Activated naive CD4-positive, alpha-beta T cell treated with anti-CD3 and anti-CD28 coated beads, Interleukin-2, amount 10 ng/mL, durations not matched to agents 7 days and 5 days (primary cell): Measurements from ENCODE around the gene STK40.

Source experiments
- CTCF ChIA-PET: fragments of 350-600 bp; sonication (Branson Sonifier 250); formaldehyde crosslinking; loops from one replicate; lab custom pipeline; 2021; ENCODE audit warnings: antibody characterized with exemption; lab: Charles Lee
- DNase-seq: peaks from one replicate; pipeline ENCODE4 v3.0.0-alpha.2; 2020
- H3K27ac Mint-ChIP-seq: one replicate; pipeline ENCODE4 v1.8.0; 2021; ENCODE audit warnings: mild to moderate bottlenecking, moderate library complexity, mixed read lengths
- H3K27me3 Mint-ChIP-seq: one replicate; pipeline ENCODE4 v1.8.0; 2021; ENCODE audit warnings: mild to moderate bottlenecking, mixed read lengths
- H3K36me3 Mint-ChIP-seq: one replicate; pipeline ENCODE4 v1.8.0; 2021; ENCODE audit warnings: mixed read lengths
- H3K4me1 Mint-ChIP-seq: one replicate; pipeline ENCODE4 v1.8.0; 2021; ENCODE audit warnings: mixed read lengths
- H3K4me3 Mint-ChIP-seq: one replicate; pipeline ENCODE4 v1.8.0; 2021; ENCODE audit warnings: mild to moderate bottlenecking, moderate library complexity, mixed read lengths
- H3K9me3 Mint-ChIP-seq: one replicate; pipeline ENCODE4 v1.8.0; 2021; ENCODE audit warnings: mixed read lengths

STK40 gene

DNA sequence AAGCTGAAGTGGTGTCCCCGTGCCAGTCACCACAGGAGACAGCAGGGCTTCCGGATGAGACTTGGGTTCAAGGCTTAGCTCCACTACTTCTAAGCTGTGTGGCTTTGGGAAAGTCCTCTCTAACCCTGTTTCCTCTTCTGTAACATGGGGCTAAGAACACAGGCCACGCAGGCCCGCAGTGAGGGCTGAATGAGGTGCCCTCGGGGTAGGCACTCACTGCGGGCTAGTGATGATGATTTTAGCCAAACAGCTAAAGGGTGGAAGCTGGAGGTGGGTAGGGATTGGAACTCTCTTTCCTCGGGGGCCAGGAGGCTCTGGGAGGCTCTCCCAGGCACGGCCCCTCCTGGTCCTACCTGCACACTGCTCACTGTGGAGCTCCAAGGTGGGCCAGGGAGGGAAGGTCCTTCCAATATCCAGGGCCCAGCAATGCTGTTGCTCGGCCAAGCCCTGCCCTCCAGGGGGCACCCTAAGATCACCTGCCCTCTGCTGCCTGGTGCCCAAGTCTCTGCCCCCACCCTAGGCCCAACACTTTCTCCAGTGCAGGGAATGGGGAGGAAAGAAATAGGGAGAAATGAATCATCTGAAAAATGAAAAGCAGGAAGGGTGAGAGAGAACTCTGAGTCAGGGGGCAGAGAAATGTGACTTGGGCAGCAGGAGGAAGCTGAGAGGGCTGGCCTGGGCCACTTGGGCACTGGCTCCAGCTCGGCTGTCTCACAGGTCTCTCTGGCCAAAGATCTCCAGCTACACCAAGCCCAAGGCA is 43.1 kb downstream of the STK40 start:
- Mint-ChIP-seq H3K27ac (no peak overlapping the region), H3K4me1 (peaks cover 20% of the 10 kb centered on the region), H3K9me3 (no peaks in the 10 kb centered on the region), H3K36me3 (peaks cover 35% of the 10 kb centered on the region), H3K27me3 (no peaks in the 10 kb centered on the region), H3K4me3 (no peak overlapping the region)
- CTCF ChIA-PET = interaction anchor here (0.7 to 5.5 kb wide), 27 partner anchors 8 to 198 kb away, joined by 3 to 83 read pairs (median 5); partner anchors contain the start of genes EVA1B, LSM10 and TRAPPC3
- peak; percentile 76 for DNase-seq

- Mint-ChIP-seq H3K27me3 (peaks cover 3% of the 10 kb centered on the region), H3K9me3 (no peaks in the 10 kb centered on the region), H3K4me1 (peaks cover 20% of the 10 kb centered on the region), H3K27ac (no peak overlapping the region), H3K4me3 (no peak overlapping the region), H3K36me3 (peaks cover 29% of the 10 kb centered on the region)
- CTCF ChIA-PET = interaction anchor here (0.7 to 5.5 kb wide), 25 partner anchors 9 to 198 kb away, joined by 3 to 83 read pairs (median 5); partner anchors contain the start of genes EVA1B, LSM10 and TRAPPC3
- DNase-seq = no peak
These were observed 44.0 kb downstream of the STK40 start for GRCh38 chr1:36341626-36342320.

DNA sequence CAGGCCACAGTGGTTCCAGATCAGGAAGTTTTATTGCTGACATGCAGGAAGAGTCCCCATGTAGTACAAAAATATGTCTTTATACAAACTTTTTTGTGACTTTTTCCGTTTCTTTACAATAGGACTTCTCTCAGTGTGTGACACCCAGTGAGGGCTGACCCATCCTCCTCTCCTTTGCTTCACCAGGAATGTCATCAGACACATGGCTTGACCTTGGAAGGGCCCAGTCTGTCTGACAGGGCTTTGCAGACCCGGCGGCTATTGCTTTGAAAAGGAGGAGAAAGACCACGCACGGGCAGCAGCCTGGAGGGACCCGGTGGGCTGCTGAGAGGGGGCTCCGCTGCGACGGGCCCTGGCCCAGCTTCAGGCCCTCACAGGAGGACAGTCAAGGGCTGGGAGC is 46.1 kb downstream of the STK40 start:
- DNase-seq = no peak
- Mint-ChIP-seq H3K9me3 (no peaks in the 10 kb centered on the region), H3K4me1 (peaks cover 20% of the 10 kb centered on the region), H3K27me3 (peaks cover 4% of the 10 kb centered on the region), H3K36me3 (peaks cover 18% of the 10 kb centered on the region), H3K4me3 (no peak overlapping the region), H3K27ac (peak overlapping the region; percentile 71)
- CTCF ChIA-PET = no interaction called here

DNA sequence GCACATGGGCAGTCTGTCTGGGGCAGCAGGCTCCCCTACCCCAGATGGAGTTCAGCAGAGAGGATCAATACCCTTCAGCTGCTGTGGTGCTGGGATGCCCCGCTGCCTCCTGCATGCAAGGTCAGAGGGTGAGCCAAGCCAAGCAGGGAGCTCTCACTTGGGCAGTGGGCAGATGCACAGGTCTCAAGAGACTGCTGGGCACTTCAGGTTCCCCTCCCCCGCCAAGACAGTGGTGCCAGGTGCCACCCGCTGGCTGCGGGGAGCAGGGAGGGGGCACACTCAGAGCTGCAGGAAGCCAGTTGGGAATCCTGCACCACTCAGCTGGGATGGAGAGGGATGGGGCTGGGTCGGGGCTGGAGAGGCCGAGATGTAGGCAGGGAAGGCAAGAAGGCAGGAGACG is 46.5 kb downstream of the STK40 start:
- peak overlapping the region; percentile 71 for H3K27ac Mint-ChIP-seq

DNA sequence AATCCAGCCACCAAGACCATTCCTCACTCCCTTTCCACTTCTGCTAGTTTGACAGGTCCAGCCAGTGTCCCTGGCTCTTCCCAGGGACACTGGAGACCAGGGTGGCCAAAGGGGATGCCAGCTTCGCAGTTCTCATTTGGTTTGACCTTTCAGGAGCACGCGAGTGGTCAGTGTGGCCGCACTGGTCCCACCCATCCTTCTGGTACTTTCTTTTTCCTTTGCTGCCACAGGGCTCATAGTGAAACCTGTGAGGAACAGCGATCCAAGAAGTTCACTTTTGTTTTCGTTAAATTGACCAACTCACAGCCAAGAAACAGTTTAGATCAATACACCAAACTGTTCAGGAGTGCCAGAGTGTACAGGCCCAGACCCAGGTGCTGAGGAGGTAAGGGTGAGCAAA is 47.9 kb downstream of the STK40 start:
- no peak for DNase-seq
- Mint-ChIP-seq H3K27ac (no peak overlapping the region), H3K9me3 (no peaks in the 10 kb centered on the region), H3K4me1 (peaks cover 20% of the 10 kb centered on the region), H3K4me3 (no peak overlapping the region), H3K36me3 (peaks cover 12% of the 10 kb centered on the region), H3K27me3 (peaks cover 5% of the 10 kb centered on the region)
- CTCF ChIA-PET = interaction anchor here (1.4 kb wide), 1 partner anchor 31 kb away, joined by 4 read pairs; no protein-coding TSS in a partner anchor

More for the DNA sequence above, 46.5 kb downstream of the STK40 start:
- no peak overlapping the region for H3K4me3 Mint-ChIP-seq
- no peaks in the 10 kb centered on the region for H3K9me3 Mint-ChIP-seq
- DNase-seq = no peak
- CTCF ChIA-PET = interaction anchor here (1.1 kb wide), 1 partner anchor 81 kb away, joined by 4 read pairs; no protein-coding TSS in a partner anchor
- peaks cover 14% of the 10 kb centered on the region for H3K36me3 Mint-ChIP-seq
- H3K4me1 Mint-ChIP-seq = peaks cover 20% of the 10 kb centered on the region
- H3K27me3 Mint-ChIP-seq = peaks cover 4% of the 10 kb centered on the region

- no peaks in the 10 kb centered on the region for H3K9me3 Mint-ChIP-seq
- DNase-seq = no peak
- no peak overlapping the region for H3K27ac Mint-ChIP-seq
- H3K27me3 Mint-ChIP-seq = peaks cover 44% of the 10 kb centered on the region
- no peaks in the 10 kb centered on the region for H3K36me3 Mint-ChIP-seq
- peaks cover 31% of the 10 kb centered on the region for H3K4me1 Mint-ChIP-seq
- CTCF ChIA-PET = interaction anchor here (1.9 kb wide), 1 partner anchor 12 kb away, joined by 8 read pairs; no protein-coding TSS in a partner anchor
- H3K4me3 Mint-ChIP-seq = no peak overlapping the region
These were observed 54.8 kb downstream of the STK40 start for GRCh38 chr1:36330940-36331339.

DNA sequence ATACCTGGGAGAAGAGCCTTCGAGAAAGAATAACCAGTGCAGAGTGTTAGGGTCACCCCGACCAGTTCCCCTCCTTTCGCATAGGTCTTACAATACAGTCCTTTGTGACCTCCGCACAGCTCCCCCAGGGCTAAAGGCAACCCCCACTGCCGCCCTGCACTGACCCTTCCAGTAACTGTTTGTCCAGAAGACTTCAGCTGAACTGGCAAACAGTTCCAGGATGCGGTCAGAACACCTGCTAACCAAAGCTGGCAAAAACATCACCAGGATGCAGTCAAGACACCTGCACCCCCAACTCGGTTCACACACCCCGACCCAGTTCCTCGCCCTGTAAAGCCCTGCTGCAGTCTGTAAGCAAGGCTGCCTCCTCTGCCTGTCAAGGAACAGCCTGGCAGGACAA is 55.9 kb downstream of the STK40 start:
- Mint-ChIP-seq H3K36me3 (no peaks in the 10 kb centered on the region), H3K4me3 (no peak overlapping the region), H3K27ac (no peak overlapping the region), H3K9me3 (no peaks in the 10 kb centered on the region), H3K27me3 (peaks cover 50% of the 10 kb centered on the region), H3K4me1 (peaks cover 31% of the 10 kb centered on the region)
- no peak for DNase-seq
- CTCF ChIA-PET = no interaction called here

GRCh38 chr1:36328713-36329112 is 57.0 kb downstream of the STK40 start:
- H3K4me1 Mint-ChIP-seq = peaks cover 42% of the 10 kb centered on the region
- H3K36me3 Mint-ChIP-seq = no peaks in the 10 kb centered on the region
- H3K4me3 Mint-ChIP-seq = no peak overlapping the region
- CTCF ChIA-PET = no interaction called here
- no peak overlapping the region for H3K27ac Mint-ChIP-seq
- no peaks in the 10 kb centered on the region for H3K9me3 Mint-ChIP-seq
- no peak for DNase-seq
- H3K27me3 Mint-ChIP-seq = peaks cover 58% of the 10 kb centered on the region

- H3K9me3 Mint-ChIP-seq = no peaks in the 10 kb centered on the region
- H3K27me3 Mint-ChIP-seq = peaks cover 59% of the 10 kb centered on the region
- no peak for DNase-seq
- no peaks in the 10 kb centered on the region for H3K36me3 Mint-ChIP-seq
- peaks cover 43% of the 10 kb centered on the region for H3K4me1 Mint-ChIP-seq
- no peak overlapping the region for H3K27ac Mint-ChIP-seq
- no peak overlapping the region for H3K4me3 Mint-ChIP-seq
- CTCF ChIA-PET = no interaction called here
These were observed 57.6 kb downstream of the STK40 start for GRCh38 chr1:36328088-36328480.

DNA sequence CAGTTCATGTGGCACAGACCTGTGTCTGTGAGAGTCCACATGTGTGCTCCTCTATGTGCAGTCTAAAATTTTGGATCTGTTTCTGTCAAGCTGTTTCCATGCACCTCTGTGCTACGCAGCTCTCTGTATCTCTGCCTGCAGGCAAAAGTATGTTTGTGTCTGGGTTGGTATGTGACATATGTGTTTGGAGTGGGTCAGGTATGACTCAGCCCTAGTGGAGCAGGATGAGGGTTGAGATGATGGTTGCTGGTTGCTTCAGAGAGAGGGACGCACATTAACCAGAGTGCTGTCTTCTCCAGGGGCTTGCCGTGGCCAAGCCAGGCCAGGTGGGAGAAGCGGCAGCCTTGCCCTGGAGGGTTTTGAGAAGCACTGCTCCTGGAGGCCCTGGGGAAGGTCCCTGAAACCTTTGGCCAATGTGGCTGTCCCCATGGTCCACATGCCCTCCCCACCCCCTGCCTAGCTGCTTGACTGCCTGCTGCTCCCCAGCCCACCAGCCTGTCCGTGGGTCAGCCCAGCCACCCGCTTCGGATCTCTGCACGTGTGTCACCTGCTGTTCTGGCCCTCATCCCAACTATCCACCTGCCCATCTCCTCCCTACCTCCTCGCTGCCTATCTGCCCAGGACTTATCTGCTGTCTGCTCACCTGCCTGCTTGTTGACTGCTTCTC is 58.2 kb downstream of the STK40 start:
- H3K9me3 Mint-ChIP-seq = no peaks in the 10 kb centered on the region
- no peak for DNase-seq
- CTCF ChIA-PET = interaction anchor here (1.2 kb wide), 1 partner anchor 15 kb away, joined by 5 read pairs; no protein-coding TSS in a partner anchor
- no peaks in the 10 kb centered on the region for H3K36me3 Mint-ChIP-seq
- H3K4me3 Mint-ChIP-seq = no peak overlapping the region
- H3K4me1 Mint-ChIP-seq = peaks cover 46% of the 10 kb centered on the region
- H3K27me3 Mint-ChIP-seq = peaks cover 60% of the 10 kb centered on the region
- H3K27ac Mint-ChIP-seq = no peak overlapping the region

GRCh38 chr1:36326499-36326898 is 59.2 kb downstream of the STK40 start:
- H3K27ac Mint-ChIP-seq = peak overlapping the region; percentile 22
- peaks cover 52% of the 10 kb centered on the region for H3K4me1 Mint-ChIP-seq
- CTCF ChIA-PET = interaction anchor here (1.2 kb wide), 1 partner anchor 16 kb away, joined by 5 read pairs; no protein-coding TSS in a partner anchor
- peaks cover 56% of the 10 kb centered on the region for H3K27me3 Mint-ChIP-seq
- DNase-seq = no peak
- no peak overlapping the region for H3K4me3 Mint-ChIP-seq
- H3K9me3 Mint-ChIP-seq = no peaks in the 10 kb centered on the region
- peaks cover 3% of the 10 kb centered on the region for H3K36me3 Mint-ChIP-seq

DNA sequence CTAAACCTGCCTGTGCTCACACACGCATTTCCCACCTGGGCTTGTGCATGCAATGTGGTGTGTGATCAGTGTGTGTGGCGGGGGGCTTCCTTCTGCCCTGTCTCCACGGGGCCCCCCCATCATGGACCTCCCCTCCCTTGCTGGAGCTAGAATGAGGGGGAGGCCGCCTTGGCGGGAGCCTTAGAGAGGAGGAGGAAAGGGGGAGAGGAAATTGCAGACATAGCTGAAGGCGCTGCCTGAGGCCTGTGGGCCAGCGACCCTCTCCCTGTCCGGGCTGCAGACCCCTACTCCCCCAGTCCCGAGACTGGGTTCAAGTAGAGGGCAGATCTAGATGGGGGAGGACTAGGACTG is 61.4 kb downstream of the STK40 start:
- peak overlapping the region; percentile 73 for H3K4me3 Mint-ChIP-seq
- no peak for DNase-seq
- no peaks in the 10 kb centered on the region for H3K9me3 Mint-ChIP-seq
- H3K27me3 Mint-ChIP-seq = peaks cover 64% of the 10 kb centered on the region
- peaks cover 7% of the 10 kb centered on the region for H3K36me3 Mint-ChIP-seq
- H3K4me1 Mint-ChIP-seq = peaks cover 49% of the 10 kb centered on the region
- CTCF ChIA-PET = interaction anchor here (0.6 to 1.8 kb wide), 6 partner anchors 18 to 305 kb away, joined by 3 to 5 read pairs (median 3); partner anchors contain the start of genes SH3D21 and TRAPPC3
- H3K27ac Mint-ChIP-seq = no peak overlapping the region

DNA sequence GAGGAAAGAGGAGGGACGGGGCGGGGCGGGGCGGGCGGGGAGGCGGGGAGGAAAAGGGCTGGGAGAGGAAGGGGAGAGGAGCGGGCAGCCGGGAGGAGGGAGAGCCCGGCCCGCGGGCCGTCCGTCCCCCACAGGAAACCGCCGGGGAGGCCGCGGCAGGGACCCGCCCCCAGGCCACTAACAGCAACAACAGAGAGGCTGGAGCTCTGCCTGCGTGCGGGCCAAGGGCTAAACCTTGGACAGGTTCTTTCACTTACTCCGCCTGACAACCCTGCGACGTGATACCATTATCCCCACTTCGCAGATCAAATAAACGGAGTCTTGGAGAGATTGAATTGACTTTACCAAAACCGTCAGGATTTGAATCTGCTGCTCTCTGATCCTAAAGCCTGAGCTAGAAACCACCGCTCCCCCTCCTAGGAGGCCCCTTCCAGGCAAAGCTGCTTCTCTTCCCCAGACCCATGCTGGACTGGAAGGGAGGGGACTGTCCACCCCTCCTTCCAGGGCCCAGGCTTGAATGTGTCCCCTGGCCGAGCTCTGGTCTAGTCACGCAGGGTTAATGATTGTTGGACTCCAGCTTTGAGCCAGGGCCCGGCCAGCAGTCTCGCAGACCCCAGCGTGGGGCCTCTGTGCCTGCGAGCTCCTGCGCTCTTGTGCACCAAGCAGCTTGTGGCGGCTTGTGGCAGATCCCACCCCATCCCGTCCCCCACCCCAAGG is 61.9 kb downstream of the STK40 start, which contains the start of gene EVA1B:
Gene EVA1B (minus strand): TSS at position 10 of the 717 bp plus-strand sequence. CDS start 608 bp downstream, outside the sequence.
- H3K9me3 Mint-ChIP-seq = no peaks in the 10 kb centered on the region
- peaks cover 7% of the 10 kb centered on the region for H3K36me3 Mint-ChIP-seq
- DNase-seq = peak; percentile 80
- H3K4me1 Mint-ChIP-seq = peaks cover 46% of the 10 kb centered on the region
- peaks cover 64% of the 10 kb centered on the region for H3K27me3 Mint-ChIP-seq
- peak within 1 kb of the TSS; percentile 73 for H3K4me3 Mint-ChIP-seq
- CTCF ChIA-PET = interaction anchor here (0.6 to 1.8 kb wide), 7 partner anchors 18 to 306 kb away, joined by 3 to 5 read pairs (median 3); partner anchors contain the start of genes SH3D21 and TRAPPC3
- peak within 1 kb of the TSS; percentile 37 for H3K27ac Mint-ChIP-seq
